IMR-90 (cell line): ENCODE data around the gene VHLL.

Experiments used
- CTCF ChIP-seq: conservative IDR thresholded peaks from 2 replicates; pipeline ENCODE4 v1.5.1; 2012; ENCODE audit warnings: mild to moderate bottlenecking, low read depth, low read length, improper control_type of control experiment
- POLR2A ChIP-seq: IDR thresholded peaks from 2 replicates; pipeline ENCODE4 v1.6.1; 2012; ENCODE audit warnings: mild to moderate bottlenecking, low read depth, low read length

- TF ChIP-seq CTCF (no peak), POLR2A (peak; percentile 60; the same call in 1 of the 2 replicates)
These were observed 39.3 kb upstream of the VHLL start, which contains the start of the genes CCT3 and TSACC for GRCh38 chr1:156338180-156338976.
